Fibroblast of the aortic adventitia (primary cell): ENCODE data around the gene CFAP65. TPM values are rescaled to one million over a fixed set of nuclear protein-coding genes. Genes with fewer than 3 reads are reported as not detected.

Experiments used
- DNase-seq: peaks from one replicate; pipeline ENCODE4 v3.0.0-alpha.2; 2010; ENCODE audit warnings: low read depth
- H3K4me3 ChIP-seq: 2 replicates; pipeline ENCODE4 v1.5.1; 2011; ENCODE audit warnings: low read depth, mild to moderate bottlenecking, control low read depth, low read length, moderate library complexity
- CTCF ChIP-seq: IDR thresholded peaks from 2 replicates; pipeline ENCODE4 v1.5.1; 2011; ENCODE audit warnings: mild to moderate bottlenecking, low read length, control low read depth, inconsistent platforms; ENCODE audit not compliant: insufficient read depth
- total RNA-seq: library from RNA; depleted of rRNA; stranded (reverse); fragments of >200 nt; gene quantifications from 2 replicates; pipeline ENCODE4 v1.2.3, GENCODE V29; 2012; ENCODE audit warnings: low replicate concordance

Gene CFAP65
- total RNA-seq, 1 donor = not detected

- no peak for DNase-seq
- no peak for TF ChIP-seq CTCF
- H3K4me3 ChIP-seq = peak overlapping the region; percentile 48
Measured at GRCh38 chr2:218959761-218960308, 81.5 kb downstream of the CFAP65 start.

- no peak for TF ChIP-seq CTCF
- DNase-seq = peak; percentile 82
- peak within 1 kb of the TSS; percentile 55 for H3K4me3 ChIP-seq
Measured at GRCh38 chr2:218959141-218959731, 82.1 kb downstream of the CFAP65 start, which contains the start of gene CDK5R2. TSS of gene CDK5R2 (plus strand) at chr2:218959666. CDS start at chr2:218959821, 155 bp downstream.

- no peak for TF ChIP-seq CTCF
- DNase-seq = no peak
Measured at GRCh38 chr2:218958276-218958675, 83.0 kb downstream of the CFAP65 start.

GRCh38 chr2:218957671-218958070 lies 83.6 kb downstream of the CFAP65 start:
- TF ChIP-seq CTCF = no peak
- H3K4me3 ChIP-seq = no peak overlapping the region
- no peak for DNase-seq

More at GRCh38 chr2:218958276-218958675, 83.0 kb downstream of the CFAP65 start:
- no peak overlapping the region for H3K4me3 ChIP-seq

GRCh38 chr2:218956039-218956438 lies 85.3 kb downstream of the CFAP65 start:
- DNase-seq = no peak

GRCh38 chr2:218954541-218955300 lies 86.6 kb downstream of the CFAP65 start:
- no peak overlapping the region for H3K4me3 ChIP-seq
- no peak for TF ChIP-seq CTCF
- no peak for DNase-seq

More at GRCh38 chr2:218956039-218956438, 85.3 kb downstream of the CFAP65 start:
- no peak overlapping the region for H3K4me3 ChIP-seq
- TF ChIP-seq CTCF = no peak
